ENCODE data around the gene HINT2.

DNA sequence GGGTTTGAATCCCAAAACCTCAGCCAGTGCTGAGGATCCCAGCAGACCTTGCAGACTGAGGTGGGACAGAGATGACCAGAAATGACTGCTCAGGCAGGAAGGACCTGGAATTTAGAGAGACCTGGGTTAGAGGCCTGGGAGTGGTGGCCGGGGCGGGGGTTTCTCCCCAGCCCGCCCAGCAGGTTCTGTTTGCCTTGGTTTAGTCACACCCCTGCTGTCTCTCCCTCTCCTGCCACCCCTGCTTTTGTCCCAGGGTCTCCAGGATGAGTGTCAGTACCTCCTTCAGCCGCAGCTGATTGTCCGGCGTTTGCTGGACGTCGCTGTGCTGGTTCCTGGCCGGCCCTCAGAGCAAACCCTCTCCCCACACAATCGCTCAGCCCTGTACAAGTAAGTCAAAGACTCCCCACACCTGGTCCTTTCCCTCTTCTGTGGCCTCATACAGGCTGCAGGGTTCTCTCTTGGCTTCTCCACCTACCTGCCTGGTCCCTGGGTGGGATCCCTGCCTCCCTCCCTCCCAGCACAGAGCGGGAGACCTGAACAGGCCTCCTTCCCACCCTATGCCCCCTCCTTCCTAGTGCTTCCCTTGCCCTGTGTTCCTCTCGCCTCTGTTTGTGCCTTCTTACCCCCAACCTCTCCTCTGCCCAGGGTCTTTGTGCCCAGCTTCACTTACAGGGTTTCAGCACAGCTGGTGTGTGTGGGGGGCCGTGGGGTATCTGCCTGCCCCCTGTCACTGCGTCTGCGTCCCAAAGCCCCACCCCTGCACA lies 26.2 kb upstream of the HINT2 start:
- TF ChIP-seq EZH2phosphoT487 (IDR thresholded peaks at IDR 0.05) (no peak), EZH2 (IDR thresholded peaks at IDR 0.05) (no peak)
- TF ChIP-seq, protein P1, sequence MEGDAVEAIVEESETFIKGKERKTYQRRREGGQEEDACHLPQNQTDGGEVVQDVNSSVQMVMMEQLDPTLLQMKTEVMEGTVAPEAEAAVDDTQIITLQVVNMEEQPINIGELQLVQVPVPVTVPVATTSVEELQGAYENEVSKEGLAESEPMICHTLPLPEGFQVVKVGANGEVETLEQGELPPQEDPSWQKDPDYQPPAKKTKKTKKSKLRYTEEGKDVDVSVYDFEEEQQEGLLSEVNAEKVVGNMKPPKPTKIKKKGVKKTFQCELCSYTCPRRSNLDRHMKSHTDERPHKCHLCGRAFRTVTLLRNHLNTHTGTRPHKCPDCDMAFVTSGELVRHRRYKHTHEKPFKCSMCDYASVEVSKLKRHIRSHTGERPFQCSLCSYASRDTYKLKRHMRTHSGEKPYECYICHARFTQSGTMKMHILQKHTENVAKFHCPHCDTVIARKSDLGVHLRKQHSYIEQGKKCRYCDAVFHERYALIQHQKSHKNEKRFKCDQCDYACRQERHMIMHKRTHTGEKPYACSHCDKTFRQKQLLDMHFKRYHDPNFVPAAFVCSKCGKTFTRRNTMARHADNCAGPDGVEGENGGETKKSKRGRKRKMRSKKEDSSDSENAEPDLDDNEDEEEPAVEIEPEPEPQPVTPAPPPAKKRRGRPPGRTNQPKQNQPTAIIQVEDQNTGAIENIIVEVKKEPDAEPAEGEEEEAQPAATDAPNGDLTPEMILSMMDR (IDR thresholded peaks at IDR 0.05), result no peak
